Measurements from ENCODE around the gene KRTAP10-12. TPM values are rescaled to one million over a fixed set of nuclear protein-coding genes. Genes with fewer than 3 reads are reported as not detected.
"Not testable (repeated sequence)": the region's sequence is repeated elsewhere in the genome, so short reads cannot be mapped to it uniquely, and the experiment has no call there.

Gene KRTAP10-12
- total RNA-seq, 2 donors from 2014 or later: not detected

GRCh38 chr21:44687671-44688070, 9.3 kb upstream of the KRTAP10-12 start:
- no peaks in the 10 kb centered on the region for H3K36me3 ChIP-seq
- peaks cover 5% of the 10 kb centered on the region for H3K27me3 ChIP-seq (replicated peaks; ENCODE audit: insufficient read depth)
- H3K4me1 ChIP-seq (replicated peaks): no peaks in the 10 kb centered on the region
- H3K27ac ChIP-seq: no peak overlapping the region
- intact Hi-C loops (cut with DNase I): no loop called here
- DNase-seq (ENCODE audit: low spot score): no peak
- no peaks in the 10 kb centered on the region for H3K9me3 ChIP-seq
- H3K4me3 ChIP-seq: no peak overlapping the region
- TF ChIP-seq CTCF (IDR thresholded peaks at IDR 0.05): no peak
- TF ChIP-seq POLR2AphosphoS5 (IDR thresholded peaks at IDR 0.05): no peak
- TF ChIP-seq POLR2A (IDR thresholded peaks at IDR 0.05): no peak
- WGBS: 26% methylated on average over 11 of the region's 11 CpGs

GRCh38 chr21:44689740-44690139, 7.2 kb upstream of the KRTAP10-12 start:
- H3K27ac ChIP-seq; H3K4me3 ChIP-seq; H3K4me1 ChIP-seq (replicated peaks); intact Hi-C loops (cut with DNase I); H3K36me3 ChIP-seq; H3K9me3 ChIP-seq; DNase-seq (ENCODE audit: low spot score); H3K27me3 ChIP-seq (replicated peaks; ENCODE audit: insufficient read depth): not testable (repeated sequence)
- WGBS: 89% methylated on average over 3 of the region's 3 CpGs

- no peaks in the 10 kb centered on the region for H3K27me3 ChIP-seq (replicated peaks; ENCODE audit: insufficient read depth)
- no peak for TF ChIP-seq CTCF (IDR thresholded peaks at IDR 0.05)
- TF ChIP-seq POLR2A (IDR thresholded peaks at IDR 0.05): no peak
- no peak for TF ChIP-seq POLR2AphosphoS5 (IDR thresholded peaks at IDR 0.05)
- intact Hi-C loops (cut with DNase I): no loop called here
- no peak for DNase-seq (ENCODE audit: low spot score)
- no peaks in the 10 kb centered on the region for H3K36me3 ChIP-seq
- H3K4me3 ChIP-seq: no peak overlapping the region
- no peaks in the 10 kb centered on the region for H3K9me3 ChIP-seq
- 64% methylated on average over 2 of the region's 2 CpGs for WGBS
- H3K4me1 ChIP-seq (replicated peaks): no peaks in the 10 kb centered on the region
- no peak overlapping the region for H3K27ac ChIP-seq
These were observed 5.3 kb upstream of the KRTAP10-12 start for GRCh38 chr21:44691686-44692085.

- Histone ChIP-seq H3K4me3 (no peak overlapping the region), H3K27me3 (replicated peaks; ENCODE audit: insufficient read depth) (peaks cover 6% of the 10 kb centered on the region), H3K9me3 (no peaks in the 10 kb centered on the region), H3K4me1 (replicated peaks) (no peaks in the 10 kb centered on the region), H3K36me3 (no peaks in the 10 kb centered on the region), H3K27ac (no peak overlapping the region)
- 50% methylated on average over 2 of the region's 2 CpGs for WGBS
- no peak for DNase-seq (ENCODE audit: low spot score)
- intact Hi-C loops (cut with DNase I): no loop called here
- TF ChIP-seq POLR2AphosphoS5 (IDR thresholded peaks at IDR 0.05) (no peak), POLR2A (IDR thresholded peaks at IDR 0.05) (no peak), CTCF (IDR thresholded peaks at IDR 0.05) (no peak)
These were observed 4.0 kb upstream of the KRTAP10-12 start for GRCh38 chr21:44692798-44693512.

GRCh38 chr21:44694776-44695175, 2.2 kb upstream of the KRTAP10-12 start:
- Histone ChIP-seq H3K4me3 (no peak overlapping the region), H3K4me1 (replicated peaks) (no peaks in the 10 kb centered on the region), H3K36me3 (no peaks in the 10 kb centered on the region), H3K27me3 (replicated peaks; ENCODE audit: insufficient read depth) (peaks cover 11% of the 10 kb centered on the region), H3K9me3 (no peaks in the 10 kb centered on the region), H3K27ac (no peak overlapping the region)
- no peak for DNase-seq (ENCODE audit: low spot score)
- 70% methylated on average over 11 of the region's 11 CpGs for whole genome bisulfite sequencing
- intact Hi-C loops (cut with DNase I): no loop called here
- TF ChIP-seq POLR2A (IDR thresholded peaks at IDR 0.05) (no peak), CTCF (IDR thresholded peaks at IDR 0.05) (no peak), POLR2AphosphoS5 (IDR thresholded peaks at IDR 0.05) (no peak)

Measured in prostate gland (tissue), 2 donors.